GM12875 (cell line): ENCODE measurements around the gene PGAP6.
"Not testable (repeated sequence)": the region's sequence is repeated elsewhere in the genome, so short reads cannot be mapped to it uniquely, and the experiment has no call there.

Experiments
- H3K4me3 ChIP-seq: one replicate; pipeline ENCODE4 v1.5.1; 2011; ENCODE audit warnings: low read depth, low read length, control low read depth
- TF ChIP-seq, protein P1 (sequence below): IDR thresholded peaks from 2 replicates; pipeline ENCODE4 v1.5.1; 2011; ENCODE audit warnings: low read depth, mild to moderate bottlenecking, control low read depth, inconsistent platforms, low read length, moderate library complexity, borderline replicate concordance; ENCODE audit not compliant: insufficient read depth

The PGAP6 gene

GRCh38 chr16:333406-334094 is 48.2 kb downstream of the PGAP6 start:
- TF ChIP-seq, protein P1, sequence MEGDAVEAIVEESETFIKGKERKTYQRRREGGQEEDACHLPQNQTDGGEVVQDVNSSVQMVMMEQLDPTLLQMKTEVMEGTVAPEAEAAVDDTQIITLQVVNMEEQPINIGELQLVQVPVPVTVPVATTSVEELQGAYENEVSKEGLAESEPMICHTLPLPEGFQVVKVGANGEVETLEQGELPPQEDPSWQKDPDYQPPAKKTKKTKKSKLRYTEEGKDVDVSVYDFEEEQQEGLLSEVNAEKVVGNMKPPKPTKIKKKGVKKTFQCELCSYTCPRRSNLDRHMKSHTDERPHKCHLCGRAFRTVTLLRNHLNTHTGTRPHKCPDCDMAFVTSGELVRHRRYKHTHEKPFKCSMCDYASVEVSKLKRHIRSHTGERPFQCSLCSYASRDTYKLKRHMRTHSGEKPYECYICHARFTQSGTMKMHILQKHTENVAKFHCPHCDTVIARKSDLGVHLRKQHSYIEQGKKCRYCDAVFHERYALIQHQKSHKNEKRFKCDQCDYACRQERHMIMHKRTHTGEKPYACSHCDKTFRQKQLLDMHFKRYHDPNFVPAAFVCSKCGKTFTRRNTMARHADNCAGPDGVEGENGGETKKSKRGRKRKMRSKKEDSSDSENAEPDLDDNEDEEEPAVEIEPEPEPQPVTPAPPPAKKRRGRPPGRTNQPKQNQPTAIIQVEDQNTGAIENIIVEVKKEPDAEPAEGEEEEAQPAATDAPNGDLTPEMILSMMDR = no peak
- no peak overlapping the region for H3K4me3 ChIP-seq

DNA sequence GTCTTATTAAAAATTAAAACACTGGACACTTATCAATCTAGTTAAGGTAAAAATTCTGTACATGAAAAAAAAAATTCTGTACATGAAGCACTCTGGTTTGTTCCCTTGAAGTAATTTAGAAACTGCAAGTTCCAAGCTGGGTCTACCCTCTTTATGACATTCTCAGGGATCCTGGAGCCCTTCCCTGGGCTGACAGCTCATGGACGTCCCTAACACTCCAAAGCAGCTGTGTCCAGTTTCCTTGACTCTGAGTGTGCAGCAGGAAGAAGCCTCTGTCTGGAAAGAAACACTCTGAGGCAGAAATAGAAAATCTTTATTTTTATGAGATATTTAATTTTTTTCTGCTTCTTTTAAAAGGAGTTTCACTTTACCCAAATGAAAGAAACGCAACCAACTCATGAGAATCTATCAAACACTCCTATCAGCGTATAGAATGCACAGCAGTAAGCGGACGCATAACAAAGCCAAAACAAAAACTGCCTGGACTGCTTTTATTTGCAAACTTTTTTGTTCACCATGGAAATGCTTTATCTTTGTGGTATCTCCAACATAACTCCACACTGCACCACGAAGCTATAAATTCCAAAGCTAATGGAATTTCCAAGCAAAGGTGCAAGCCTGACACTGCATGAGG is 50.5 kb downstream of the PGAP6 start:
- not testable (repeated sequence) for H3K4me3 ChIP-seq

DNA sequence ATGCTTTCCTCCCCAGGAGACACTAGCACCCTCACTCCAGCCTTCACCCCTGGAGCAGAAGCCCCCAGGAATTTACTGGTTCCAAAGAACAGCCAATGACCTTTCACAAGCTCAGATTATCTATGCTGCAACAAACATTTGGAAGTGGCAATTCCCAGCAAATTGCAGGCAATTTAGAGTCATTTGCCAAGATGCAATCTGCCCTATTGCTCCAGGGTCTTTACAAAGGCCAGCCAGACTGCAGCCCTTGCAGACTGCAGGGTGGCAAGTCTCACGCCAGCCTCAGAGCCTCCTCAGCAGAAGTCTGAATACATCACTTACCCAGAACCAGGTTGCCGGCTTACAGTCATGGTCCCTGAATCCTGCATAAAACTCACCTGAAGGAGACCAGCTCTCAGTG is 51.0 kb downstream of the PGAP6 start:
- TF ChIP-seq, protein P1 = no peak
- H3K4me3 ChIP-seq = no peak overlapping the region

DNA sequence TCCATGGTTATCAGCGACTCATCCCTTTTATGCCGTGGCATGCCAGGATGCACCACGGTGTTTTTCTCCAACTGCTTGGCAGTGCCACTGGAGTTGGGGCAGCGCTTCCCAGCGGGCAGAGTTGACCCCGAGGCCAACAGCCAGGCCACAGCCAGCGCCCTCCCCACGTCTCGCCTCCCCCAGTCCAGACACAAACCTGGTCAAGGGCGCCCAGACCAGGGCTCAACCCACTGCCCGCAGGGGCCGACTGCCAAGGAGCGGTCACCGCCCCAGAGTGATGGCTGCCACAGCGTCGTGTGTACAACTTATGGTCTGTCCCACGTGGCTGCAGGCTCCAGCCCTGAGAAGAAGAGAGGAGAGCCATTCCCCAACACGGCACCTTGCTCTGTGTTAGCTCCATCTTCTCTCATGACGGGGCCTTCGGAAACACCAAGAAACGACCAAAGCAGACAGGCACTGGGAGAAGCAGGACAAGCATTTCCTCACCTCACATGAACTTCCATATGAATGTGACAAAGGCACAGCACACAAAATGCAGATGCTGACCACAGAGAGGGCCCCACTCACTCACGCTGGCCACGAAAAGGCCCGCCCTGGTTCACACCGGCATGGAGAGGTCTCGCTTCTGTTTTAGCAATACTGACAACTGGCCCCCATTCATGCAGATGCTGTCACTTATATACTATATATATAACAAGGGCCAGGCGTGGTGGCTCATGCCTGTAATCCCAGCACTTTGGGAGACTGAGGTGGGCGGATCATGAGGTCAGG is 56.2 kb downstream of the PGAP6 start:
- peak overlapping the region; percentile 42 for H3K4me3 ChIP-seq
- TF ChIP-seq, protein P1 = no peak

DNA sequence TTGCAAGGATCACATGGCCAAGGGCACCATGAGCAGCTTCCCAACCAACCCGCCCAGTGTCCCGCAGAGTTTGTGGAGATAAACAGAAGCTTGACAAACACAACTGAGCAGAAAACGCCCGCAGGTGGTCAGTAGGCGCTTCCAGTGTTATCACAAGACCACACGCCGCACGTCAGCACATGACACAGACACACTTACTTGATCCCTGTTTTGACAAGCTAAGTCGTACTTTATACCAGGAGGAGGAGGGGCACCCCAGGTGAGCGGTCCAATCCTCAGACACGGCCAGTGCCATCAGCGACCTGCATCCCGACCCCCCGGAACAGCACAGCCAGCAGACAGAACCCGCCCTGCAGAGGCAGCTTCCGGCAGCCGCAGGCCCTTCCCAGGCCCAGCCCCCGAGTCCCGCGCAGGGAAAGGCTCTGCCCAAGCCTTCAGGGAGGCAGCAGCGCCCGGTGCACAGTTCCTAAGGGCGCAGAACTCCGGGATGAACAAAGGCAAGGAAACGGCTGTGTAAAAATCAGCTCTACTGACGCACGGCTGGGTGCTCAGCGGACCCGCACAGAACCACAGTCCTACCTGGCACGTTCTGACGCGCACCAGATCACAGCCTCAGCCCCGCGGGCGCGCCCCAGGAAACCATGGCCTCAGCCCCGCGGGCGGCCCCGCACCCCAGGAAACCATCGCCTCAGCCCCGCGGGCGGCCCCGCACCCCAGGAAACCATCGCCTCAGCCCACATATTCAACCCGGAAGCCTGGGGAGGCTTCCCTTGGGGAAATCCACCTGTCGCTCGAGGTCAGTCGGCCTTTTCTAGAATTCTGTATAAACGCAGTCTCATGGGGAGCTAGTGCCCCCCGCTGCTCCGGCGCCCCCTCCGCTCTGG is 57.1 kb downstream of the PGAP6 start:
- TF ChIP-seq, protein P1 = no peak
- peak overlapping the region; percentile 42 for H3K4me3 ChIP-seq

- TF ChIP-seq, protein P1 = no peak
- no peak overlapping the region for H3K4me3 ChIP-seq
Observed at GRCh38 chr16:324201-324450, 57.7 kb downstream of the PGAP6 start.

DNA sequence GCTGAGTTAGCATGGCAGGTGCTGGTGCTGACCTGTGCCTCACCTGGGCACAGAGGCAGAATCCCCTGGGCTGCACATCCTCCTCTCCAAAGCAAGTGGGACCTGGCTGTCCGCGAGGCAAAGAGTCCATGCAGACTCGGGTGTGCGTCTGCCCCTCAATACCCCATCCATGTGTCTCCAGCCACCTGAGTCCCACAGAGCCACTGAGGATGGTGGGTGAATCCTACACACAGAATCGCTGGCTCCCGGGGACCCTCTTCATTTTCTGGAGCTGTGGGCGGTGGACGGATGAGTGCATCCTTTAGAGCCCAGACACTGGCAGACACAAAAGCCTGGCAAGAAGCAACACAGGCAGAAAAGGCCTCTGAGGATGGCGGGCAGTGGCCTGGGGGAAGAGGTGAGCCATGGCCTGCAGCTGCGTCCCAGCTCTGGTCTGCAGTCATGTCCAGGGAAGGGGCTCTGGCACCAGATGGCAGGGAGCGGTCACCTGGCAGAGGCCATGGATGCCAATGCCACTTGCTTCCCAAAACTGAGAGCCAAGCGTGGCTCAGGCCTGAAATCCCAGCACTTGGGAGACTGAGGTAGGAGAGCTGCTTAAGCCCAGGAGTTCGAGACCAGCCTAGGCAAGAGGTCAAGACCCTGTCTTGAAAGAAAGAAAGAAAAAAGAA is 59.2 kb downstream of the PGAP6 start:
- H3K4me3 ChIP-seq = no peak overlapping the region
- TF ChIP-seq, protein P1 = no peak
